AG20443 (cell line): ENCODE measurements around the gene LRRC4C.
"Not testable (repeated sequence)": the region's sequence is repeated elsewhere in the genome, so short reads cannot be mapped to it uniquely, and the experiment has no call there.

ENCODE experiments used
- DNase-seq: peaks from one replicate; pipeline ENCODE4 v3.0.0; 2012; ENCODE audit warnings: low spot score, mixed read lengths

The LRRC4C gene

DNA sequence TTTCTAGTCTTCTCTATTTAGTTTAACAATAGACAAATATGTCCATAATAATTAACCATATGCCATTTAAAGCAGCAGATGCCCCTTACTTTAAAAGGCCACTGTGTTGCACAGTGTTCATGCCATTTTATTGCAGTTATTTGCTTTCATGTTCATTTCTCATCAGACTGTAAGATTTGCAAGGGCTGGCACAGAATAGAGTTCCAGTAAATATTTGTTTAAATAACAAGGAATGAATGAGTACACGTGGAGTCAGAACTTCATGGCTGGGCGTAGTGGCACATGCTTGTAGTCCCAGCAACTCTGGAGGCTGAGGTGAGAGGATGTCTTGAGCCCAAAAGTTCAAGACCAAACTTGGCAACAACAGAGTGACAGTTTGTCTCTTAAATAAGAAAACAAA lies 1228.6 kb downstream of the LRRC4C start:
- no peak for DNase-seq

DNA sequence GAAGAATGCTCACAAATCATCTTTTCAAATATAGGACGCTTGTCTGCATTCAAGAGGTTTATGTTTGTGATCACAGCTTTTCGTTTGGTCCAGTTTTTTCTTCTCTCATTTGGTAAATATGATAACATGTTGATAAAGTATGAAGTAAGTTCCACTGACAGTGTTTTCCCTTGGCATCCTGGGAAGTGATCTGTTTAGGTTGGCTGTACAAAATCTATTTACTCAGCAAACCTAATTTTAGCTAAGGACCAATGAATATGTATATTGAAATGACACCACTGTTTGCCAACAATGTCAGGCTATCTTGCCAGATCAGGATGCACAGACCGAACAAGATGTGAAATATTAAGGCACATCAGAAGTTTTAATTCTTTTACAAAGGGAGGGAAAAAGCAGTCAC lies 1230.8 kb downstream of the LRRC4C start:
- DNase-seq: no peak

GRCh38 chr11:40227730-40228129 lies 1231.7 kb downstream of the LRRC4C start:
- DNase-seq: no peak

DNA sequence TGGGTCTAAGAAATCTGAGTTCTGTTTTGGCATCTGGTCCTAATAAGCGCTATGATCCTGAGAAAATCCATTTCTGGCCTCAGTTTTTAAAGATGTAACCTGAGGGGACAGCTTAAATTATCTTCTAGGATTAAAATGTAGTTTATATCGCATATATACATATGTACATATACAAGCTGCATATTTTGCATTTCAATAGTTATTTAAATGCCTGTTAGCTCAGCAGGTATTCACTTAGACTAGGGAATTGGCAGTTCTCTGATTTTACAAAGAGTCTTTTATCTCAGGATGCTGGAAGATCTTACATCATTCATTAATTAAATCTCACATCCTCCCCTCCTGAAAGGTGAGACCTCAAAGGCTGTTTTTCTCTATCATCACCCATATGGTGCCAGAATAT lies 1232.8 kb downstream of the LRRC4C start:
- DNase-seq: no peak

DNA sequence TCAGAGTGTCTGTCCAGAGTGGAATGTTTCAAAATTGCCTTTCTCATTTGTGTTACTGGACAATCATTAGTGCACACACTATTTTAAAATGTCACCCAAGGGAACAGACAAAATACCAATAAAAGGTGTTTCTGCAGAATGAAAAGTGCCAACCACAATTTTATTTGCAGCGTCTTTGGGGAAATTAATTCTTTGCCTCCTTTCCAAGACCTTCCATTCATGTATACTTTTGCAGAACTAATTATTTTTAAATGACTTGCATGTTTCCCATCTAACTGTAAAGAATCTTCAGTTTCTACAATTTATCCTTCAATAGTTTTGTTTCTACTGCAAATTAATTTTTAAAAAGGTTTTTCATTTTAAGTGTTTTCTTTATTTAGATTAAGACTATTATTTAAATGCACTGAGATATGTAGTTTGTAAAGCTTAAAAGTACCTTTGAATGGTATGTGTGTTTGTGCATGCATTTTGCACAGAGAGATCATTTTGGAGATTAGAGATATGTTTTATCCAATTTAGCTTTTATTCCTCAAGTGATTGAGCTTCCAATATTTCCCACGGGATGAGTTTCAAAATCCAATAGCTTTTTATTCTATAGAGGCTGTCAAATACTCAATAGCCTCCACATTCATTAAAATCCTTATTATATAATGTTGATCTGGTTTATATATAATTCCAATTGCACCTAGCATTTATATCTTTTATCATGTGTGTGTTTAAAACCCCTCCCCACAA lies 1235.7 kb downstream of the LRRC4C start:
- no peak for DNase-seq

DNA sequence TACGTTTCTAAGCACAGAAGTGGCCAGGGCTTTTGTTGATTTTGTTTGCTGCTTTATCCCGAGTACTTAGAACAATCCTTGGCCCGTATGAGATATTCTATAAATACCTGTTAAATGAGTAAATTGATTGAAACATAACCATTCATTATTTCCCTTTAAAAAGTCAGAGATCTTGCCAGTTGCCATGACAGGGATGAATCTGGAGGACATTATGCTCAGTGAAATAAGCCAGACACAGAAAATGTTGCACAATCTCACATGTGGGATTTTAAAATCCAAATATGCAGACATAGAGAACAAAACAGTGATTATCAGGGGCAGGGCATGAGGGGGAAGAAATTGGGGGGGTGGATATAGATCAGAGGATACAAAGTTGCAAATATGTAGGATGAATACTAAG lies 1240.1 kb downstream of the LRRC4C start:
- DNase-seq: no peak

DNA sequence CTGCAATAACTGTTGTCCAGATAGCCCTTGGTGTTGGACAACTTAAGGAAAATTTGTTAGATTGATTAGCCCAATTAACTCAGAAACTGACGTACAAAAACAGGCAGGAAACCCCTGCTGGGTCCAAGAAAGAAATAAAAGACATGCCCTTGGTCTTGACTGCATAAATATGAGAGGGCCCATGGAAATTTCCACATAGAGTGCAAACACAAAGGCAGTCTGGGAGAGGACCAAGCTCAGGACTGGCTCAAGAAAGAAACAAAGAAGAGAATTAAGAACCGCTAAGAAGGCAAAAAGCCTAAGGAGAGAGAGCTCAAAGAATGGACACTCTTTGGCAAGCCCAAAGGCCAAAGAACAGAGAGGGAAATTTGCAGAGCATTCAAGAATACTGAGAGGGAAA lies 1243.9 kb downstream of the LRRC4C start:
- DNase-seq: no peak

GRCh38 chr11:40207416-40207815 lies 1252.0 kb downstream of the LRRC4C start:
- no peak for DNase-seq

- DNase-seq: no peak
Observed at GRCh38 chr11:40204228-40204627, 1255.2 kb downstream of the LRRC4C start.

- DNase-seq: no peak
Observed at GRCh38 chr11:40203606-40204005, 1255.8 kb downstream of the LRRC4C start.

GRCh38 chr11:40202589-40203270 lies 1256.7 kb downstream of the LRRC4C start:
- no peak for DNase-seq

DNA sequence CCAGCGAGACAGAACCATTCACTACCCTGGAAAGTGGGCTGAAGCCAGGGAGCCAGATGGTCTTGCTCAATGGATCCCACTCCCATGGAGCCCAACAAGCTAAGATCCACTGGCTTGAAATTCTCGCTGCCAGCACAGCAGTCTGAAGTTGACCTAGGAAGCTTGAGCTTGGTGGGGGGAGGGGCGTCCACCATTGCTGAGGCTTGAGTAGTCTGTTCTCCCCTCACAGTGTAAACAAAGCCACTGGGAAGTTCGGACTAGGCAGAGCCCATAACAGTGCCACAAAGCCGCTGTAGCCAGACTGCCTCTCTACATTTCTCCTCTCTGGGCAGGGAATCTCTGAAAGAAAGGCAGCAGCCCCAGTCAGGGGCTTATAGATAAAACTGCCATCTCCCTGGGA lies 1266.9 kb downstream of the LRRC4C start:
- not testable (repeated sequence) for DNase-seq

DNA sequence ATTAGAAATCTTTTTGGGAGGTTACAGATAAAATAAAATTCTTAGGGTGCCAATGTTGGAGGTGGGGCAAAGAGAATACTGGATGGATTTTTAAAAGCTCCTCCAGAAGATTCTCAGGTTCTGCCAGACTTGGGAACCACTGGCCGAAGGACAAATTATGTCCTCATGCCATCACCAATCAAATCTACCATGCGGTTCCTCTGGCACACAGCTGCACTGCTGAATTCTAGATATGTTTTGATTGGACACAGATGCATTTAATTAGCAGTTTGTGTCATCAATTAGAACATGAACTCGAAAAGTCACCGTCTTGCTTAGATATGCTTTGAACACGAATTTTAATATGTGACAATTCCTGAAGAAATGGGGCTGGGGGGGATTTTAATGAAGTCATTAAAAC lies 1269.2 kb downstream of the LRRC4C start:
- DNase-seq: no peak

DNA sequence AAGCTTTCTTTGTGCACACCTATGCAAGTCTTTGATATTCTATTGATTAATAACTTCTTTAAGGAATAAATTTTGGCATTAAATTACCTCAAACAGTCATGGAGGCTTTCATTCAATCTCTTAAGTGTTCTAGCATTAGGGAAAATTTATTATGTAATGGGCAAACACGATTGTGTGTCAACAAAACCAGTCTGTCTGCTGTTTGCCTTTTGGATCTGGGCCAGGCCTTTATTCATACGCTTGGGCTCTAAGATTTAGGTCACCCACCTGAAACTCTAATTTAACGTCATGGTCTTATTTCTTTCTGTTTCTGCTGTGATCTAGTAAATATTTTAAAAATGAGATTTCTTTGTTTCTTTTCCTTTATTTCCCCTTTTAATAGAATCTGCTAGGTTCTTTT lies 1270.6 kb downstream of the LRRC4C start:
- no peak for DNase-seq

GRCh38 chr11:40187295-40187694 lies 1272.2 kb downstream of the LRRC4C start:
- DNase-seq: no peak

DNA sequence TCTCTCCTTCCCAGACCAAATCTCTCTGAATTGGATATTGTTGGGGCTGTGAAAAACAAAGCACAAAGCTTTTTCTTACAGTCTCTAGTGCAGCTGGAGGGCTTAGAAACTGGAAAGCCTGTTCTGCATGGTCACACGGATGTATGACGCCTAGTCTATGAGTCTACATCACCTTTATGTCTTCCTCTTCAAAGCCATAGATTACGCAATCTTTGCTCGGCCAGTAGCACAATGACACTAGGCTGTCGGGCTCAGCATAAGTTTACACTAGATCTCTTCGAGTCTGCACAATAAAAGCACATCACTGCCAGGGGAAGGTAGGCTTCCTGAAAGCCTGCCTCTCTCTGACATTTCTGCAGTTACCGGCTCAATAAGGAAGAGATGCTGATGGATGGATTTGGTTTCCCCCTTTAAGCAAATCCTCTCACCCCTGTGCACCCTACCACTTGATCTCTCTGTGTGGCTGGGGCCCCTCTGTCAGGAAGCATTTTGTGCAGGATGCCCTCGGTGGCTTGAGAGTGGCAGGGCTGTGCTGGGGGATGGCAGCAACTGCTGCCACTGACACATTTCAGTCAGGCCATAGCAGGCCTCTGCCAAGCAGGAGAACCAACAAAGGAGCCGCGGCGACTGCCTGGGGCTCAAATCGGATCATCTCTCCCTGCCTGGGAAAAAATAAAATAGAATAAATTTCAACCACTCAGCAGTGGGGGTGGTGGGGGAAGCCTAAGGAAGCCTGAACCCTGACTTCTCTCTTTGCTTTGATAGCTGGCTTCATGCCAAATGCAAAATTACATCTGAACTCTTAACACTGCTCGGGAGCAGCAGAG lies 1272.8 kb downstream of the LRRC4C start:
- no peak for DNase-seq

DNA sequence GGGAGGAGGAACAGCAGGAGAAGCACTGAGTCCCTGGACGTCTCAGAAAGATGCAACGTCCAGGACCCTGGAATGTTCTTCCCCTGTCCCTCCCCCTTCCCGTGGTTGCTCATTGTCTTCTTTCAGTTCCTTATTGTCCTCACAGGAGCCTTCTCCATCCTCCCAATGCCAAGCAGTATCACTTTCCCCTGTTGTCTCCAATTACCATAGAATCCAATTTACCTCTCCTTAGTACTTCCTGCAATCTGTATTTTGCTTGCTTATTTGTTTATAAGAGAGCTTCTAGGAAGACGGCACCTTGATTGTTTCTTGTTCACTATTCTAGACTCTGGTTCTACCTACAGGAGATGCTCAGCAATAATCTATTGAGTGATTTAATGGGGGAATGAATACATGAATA lies 1273.7 kb downstream of the LRRC4C start:
- DNase-seq: no peak

DNA sequence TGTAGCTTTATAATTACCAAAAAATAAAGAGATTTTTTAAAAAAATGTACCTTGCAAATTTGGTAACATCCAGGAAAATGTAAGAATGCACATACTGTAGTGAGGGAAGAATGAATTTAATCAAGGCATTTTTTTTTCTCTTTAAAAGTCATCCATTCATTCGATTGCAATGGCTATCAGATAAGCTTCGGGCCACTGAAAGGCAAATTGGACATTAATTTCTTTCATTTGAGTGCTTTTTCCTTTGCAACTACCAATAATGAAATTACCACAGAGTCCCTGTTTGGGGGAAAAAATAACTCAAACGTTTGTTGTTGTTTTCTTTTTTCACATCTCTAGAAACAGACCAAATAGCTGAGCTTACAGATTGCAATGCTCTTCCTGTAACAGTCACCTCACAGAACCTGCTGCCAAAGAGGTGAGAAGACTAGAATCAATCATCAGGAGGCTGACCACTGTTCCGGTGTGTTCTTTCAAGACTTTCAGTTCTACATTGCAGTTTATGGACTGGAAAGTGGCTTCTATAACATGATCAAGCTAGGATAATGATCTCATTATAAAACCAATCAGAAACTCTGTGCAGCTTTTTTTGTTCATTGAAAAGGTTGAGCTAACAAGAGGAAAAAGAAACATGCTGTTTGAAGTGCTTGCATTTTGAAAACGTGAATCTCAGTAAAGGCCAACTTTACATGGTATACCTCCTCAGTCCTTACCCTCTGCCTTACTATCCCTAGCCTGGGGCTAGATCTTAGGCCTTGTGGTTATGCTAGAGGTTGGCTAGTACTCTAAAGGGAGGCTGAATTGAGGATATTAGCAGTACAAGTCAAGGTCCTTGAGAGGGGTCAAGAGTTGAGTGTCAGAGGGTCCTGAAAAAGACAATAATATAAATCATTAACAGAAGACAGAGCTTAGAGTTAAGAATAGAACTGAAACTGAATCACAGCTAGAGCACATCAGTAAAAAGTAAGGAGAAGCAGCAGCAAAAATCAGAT lies 1276.1 kb downstream of the LRRC4C start:
- DNase-seq: no peak

DNA sequence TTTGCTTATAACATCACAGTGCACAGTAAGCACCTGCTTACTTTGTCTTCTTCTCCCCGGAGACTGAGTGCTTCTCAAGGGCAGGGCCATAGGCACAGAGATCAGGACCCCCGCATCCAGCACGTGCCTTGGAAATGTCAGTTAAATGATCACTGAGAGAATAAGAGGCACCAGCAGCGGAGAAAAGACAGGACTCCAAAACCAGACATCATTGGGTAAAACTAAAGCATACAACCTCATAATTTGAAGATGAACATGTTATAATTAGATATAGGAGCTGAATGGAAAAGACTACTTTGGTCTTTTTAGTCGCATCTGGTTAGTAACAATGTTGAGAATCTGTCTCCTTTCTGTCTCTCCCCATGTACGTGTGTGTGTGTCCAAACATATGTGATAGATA lies 1279.9 kb downstream of the LRRC4C start:
- DNase-seq: no peak

DNA sequence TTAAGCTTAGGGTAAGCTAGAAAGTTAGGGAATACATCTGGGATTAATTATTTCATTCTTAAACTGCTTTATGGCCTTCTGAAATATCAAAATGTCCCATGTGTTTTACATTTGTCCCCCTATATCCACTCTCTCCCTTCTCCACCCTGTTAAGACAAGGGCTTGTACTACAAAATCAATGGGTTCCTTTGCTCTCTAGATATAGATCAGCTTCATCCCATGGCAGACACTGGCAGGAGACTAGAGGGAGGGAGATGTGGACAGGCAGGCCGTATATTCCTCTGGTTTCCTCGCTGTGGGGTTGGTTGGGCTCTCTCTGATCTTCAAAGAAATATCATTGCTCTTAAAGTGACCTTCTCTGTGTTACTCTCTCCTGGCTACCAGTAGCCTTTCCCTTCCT lies 1281.0 kb downstream of the LRRC4C start:
- no peak for DNase-seq

GRCh38 chr11:40175980-40176379 lies 1283.5 kb downstream of the LRRC4C start:
- no peak for DNase-seq

DNA sequence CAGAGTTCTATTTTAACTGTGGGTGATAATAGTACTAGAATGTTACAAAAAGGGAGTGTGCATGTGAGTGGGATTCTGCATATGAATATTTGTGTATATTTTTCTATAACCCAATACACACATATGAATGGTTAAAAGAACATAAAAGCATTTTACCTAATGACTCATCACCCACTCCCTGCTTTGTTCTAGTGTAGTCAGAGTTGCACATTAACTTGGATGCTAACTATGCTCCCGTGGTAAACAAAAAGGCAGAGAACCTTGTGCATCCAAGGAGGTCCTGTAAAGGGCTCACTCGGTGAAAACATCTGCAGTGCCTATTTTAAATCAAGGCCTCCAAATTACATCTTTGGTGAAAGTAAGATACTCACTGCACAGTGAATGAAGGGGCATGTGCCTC lies 1289.4 kb downstream of the LRRC4C start:
- no peak for DNase-seq
